ENCODE measurements around the gene TRPM5. TPM values are rescaled to one million over a fixed set of nuclear protein-coding genes. Genes with fewer than 3 reads are reported as not detected.

TRPM5 gene
- total RNA-seq, 1 experiment from 2014 or later = not detected

DNA sequence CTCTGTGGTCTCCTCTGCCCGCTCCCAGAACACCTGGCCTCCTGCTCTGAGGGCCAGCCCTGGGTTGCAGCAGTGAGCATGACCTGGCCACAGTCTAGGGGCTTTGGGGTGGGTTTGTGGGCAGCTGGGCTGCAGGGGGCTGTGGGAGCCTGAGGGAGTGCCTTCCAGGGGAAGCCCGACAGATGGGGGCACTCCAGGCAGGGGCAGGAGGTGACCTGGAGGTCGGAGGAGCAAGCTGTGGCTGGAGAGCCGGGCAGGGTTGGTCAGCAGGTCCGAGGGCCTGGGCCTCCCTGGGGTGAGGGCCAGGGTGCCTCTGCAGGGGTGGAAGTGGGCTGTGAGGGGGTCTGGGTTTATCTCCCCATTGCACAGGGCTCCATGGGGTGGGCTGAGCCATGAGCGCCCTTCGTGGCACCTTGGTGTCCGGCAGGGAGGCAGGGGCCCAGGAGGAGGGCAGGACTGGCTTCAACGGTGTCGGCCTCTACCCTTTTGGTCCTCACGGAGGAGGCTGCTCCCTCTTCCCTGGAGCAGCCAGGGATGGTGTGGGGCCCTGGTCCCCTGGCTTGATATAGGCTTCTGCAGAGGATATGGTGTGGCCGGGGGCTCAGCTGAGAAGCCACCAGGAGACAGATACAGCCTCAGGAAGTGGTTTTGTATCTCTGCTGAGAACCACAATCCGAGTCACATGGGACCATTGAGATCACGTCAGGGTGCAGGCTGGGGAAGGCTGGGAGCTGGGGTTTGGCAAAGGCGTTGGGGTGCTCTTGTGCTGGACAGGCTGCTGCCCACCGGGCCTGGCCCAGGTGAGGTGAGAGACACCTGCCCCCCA lies 22.8 kb upstream of the TRPM5 start:
- Histone ChIP-seq H3K9ac (ENCODE audit: low read length) (no peak overlapping the region), H3K79me2 (ENCODE audit: low read length) (no peaks in the 10 kb centered on the region), H3K9me3 (ENCODE audit: low read length) (no peaks in the 10 kb centered on the region), H2AFZ (ENCODE audit: low read length) (no peak overlapping the region), H3K4me2 (ENCODE audit: low read depth, low read length, poor library complexity, severe bottlenecking) (no peak overlapping the region), H3K27ac (ENCODE audit: low read length) (no peak overlapping the region), H3K36me3 (ENCODE audit: insufficient read depth, low read length) (no peaks in the 10 kb centered on the region), H3K4me1 (ENCODE audit: low read length) (no peaks in the 10 kb centered on the region), H3K9me2 (replicated peaks; ENCODE audit: insufficient read depth, low read length) (no peaks in the 10 kb centered on the region), H4K20me1 (ENCODE audit: insufficient read depth, low read depth, low read length) (no peaks in the 10 kb centered on the region), H3K27me3 (ENCODE audit: low read length) (no peaks in the 10 kb centered on the region), H3K4me3 (ENCODE audit: low read length) (no peak overlapping the region)
- DNase-seq = no peak

DNA sequence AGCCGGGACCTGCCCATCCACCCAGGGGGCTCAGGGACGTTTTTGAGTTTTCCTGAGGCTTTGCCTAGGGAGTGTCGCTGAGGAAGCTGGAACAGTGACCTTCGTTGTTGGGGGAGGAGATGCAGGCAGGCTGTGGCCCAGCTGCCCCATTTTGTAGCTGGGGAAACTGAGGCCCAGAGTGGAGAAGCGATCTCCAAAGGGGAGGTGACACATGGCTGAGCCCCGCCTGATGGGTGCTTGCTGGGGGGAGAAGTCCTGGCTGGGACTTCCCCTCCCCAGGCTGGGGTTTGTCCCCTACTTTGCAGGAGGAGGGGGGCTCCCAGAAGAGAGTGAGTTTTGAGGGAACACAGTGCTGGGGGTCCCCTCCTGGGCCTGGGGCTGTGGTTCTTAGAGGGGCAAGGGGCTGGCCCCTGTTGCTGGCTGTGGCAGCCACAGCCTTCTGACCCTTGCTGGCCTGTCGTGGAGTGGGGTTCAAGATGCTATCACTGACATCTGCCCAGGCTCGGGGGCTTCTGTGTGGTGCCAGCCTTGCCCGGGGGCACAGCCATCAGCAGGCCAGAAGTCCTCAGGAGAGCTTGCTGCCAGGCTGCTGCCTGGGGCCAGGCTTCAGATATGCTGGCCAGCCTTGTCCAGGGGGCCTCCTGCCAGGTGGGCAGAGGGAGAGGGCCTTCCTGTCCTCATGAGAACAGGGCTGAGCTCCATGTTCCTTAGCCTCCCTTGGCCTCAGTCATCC lies 21.9 kb upstream of the TRPM5 start:
- DNase-seq = no peak
- Histone ChIP-seq H3K36me3 (ENCODE audit: insufficient read depth, low read length) (no peaks in the 10 kb centered on the region), H2AFZ (ENCODE audit: low read length) (no peak overlapping the region), H3K9me3 (ENCODE audit: low read length) (no peaks in the 10 kb centered on the region), H3K4me3 (ENCODE audit: low read length) (no peak overlapping the region), H4K20me1 (ENCODE audit: insufficient read depth, low read depth, low read length) (no peaks in the 10 kb centered on the region), H3K9ac (ENCODE audit: low read length) (no peak overlapping the region), H3K79me2 (ENCODE audit: low read length) (no peaks in the 10 kb centered on the region), H3K4me2 (ENCODE audit: low read depth, low read length, poor library complexity, severe bottlenecking) (no peak overlapping the region), H3K9me2 (replicated peaks; ENCODE audit: insufficient read depth, low read length) (no peaks in the 10 kb centered on the region), H3K27me3 (ENCODE audit: low read length) (no peaks in the 10 kb centered on the region), H3K4me1 (ENCODE audit: low read length) (no peaks in the 10 kb centered on the region), H3K27ac (ENCODE audit: low read length) (no peak overlapping the region)

DNA sequence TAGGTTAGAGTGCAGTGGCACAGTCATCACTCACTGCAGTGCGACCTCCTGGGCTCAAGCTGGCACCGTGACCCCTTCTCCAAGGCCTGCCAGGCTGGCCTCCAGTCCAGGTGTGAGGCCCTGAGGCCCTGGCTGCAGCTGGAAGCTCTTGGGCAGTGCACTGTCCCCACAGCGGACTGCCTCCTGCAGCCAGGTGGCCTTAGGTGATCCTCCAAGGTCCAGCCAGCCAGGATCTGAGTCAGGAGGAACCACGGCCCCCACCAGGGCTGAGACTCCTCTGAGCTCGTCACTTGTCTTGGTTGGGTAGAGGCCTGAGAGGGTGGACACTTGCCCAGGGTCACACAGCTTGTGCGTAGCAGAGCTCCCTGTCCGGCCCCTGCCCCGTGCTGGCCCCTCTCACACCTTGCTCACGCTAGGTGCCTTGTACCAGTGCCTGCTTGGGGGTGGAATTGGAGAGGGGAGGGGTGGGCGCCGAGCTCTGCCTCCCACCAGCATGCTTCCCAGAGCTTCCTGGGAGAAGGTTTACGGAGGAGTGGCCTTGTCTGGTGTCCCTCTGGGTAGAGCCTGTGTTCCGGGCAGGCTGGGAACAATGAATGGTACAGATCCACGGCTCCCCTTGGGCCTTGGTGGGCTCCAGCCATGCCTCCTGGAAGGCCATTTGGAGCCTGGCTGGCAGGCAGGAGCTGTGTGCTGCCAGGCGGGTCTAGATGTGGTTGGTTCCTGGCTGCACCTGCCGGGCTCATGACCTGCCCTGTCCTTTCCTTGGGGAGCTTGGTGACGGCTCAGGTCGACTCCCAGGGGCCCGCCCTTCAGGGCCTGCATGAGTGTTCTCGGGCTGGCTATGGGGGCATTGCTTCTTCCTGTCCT lies 21.1 kb upstream of the TRPM5 start:
- H3K4me1 ChIP-seq (ENCODE audit: low read length) = peaks cover 4% of the 10 kb centered on the region
- H3K27me3 ChIP-seq (ENCODE audit: low read length) = no peaks in the 10 kb centered on the region
- no peaks in the 10 kb centered on the region for H4K20me1 ChIP-seq (ENCODE audit: insufficient read depth, low read depth, low read length)
- DNase-seq = no peak
- no peak overlapping the region for H3K27ac ChIP-seq (ENCODE audit: low read length)
- H3K9me2 ChIP-seq (replicated peaks; ENCODE audit: insufficient read depth, low read length) = no peaks in the 10 kb centered on the region
- no peak overlapping the region for H2AFZ ChIP-seq (ENCODE audit: low read length)
- H3K4me3 ChIP-seq (ENCODE audit: low read length) = no peak overlapping the region
- H3K4me2 ChIP-seq (ENCODE audit: low read depth, low read length, poor library complexity, severe bottlenecking) = no peak overlapping the region
- H3K79me2 ChIP-seq (ENCODE audit: low read length) = no peaks in the 10 kb centered on the region
- no peak overlapping the region for H3K9ac ChIP-seq (ENCODE audit: low read length)
- no peaks in the 10 kb centered on the region for H3K36me3 ChIP-seq (ENCODE audit: insufficient read depth, low read length)
- H3K9me3 ChIP-seq (ENCODE audit: low read length) = no peaks in the 10 kb centered on the region

- no peak overlapping the region for H3K4me3 ChIP-seq (ENCODE audit: low read length)
- H3K36me3 ChIP-seq (ENCODE audit: insufficient read depth, low read length) = no peaks in the 10 kb centered on the region
- H3K4me2 ChIP-seq (ENCODE audit: low read depth, low read length, poor library complexity, severe bottlenecking) = no peak overlapping the region
- no peak for DNase-seq
- H2AFZ ChIP-seq (ENCODE audit: low read length) = no peak overlapping the region
- H3K79me2 ChIP-seq (ENCODE audit: low read length) = no peaks in the 10 kb centered on the region
- no peak overlapping the region for H3K9ac ChIP-seq (ENCODE audit: low read length)
- H4K20me1 ChIP-seq (ENCODE audit: insufficient read depth, low read depth, low read length) = no peaks in the 10 kb centered on the region
- no peaks in the 10 kb centered on the region for H3K9me3 ChIP-seq (ENCODE audit: low read length)
- no peaks in the 10 kb centered on the region for H3K27me3 ChIP-seq (ENCODE audit: low read length)
- no peak overlapping the region for H3K27ac ChIP-seq (ENCODE audit: low read length)
- H3K9me2 ChIP-seq (replicated peaks; ENCODE audit: insufficient read depth, low read length) = no peaks in the 10 kb centered on the region
- H3K4me1 ChIP-seq (ENCODE audit: low read length) = peaks cover 6% of the 10 kb centered on the region
Measured at GRCh38 chr11:2464451-2465165, 20.3 kb upstream of the TRPM5 start.

GRCh38 chr11:2463766-2464277 lies 19.5 kb upstream of the TRPM5 start:
- H3K4me3 ChIP-seq (ENCODE audit: low read length) = no peak overlapping the region
- no peaks in the 10 kb centered on the region for H3K79me2 ChIP-seq (ENCODE audit: low read length)
- no peaks in the 10 kb centered on the region for H3K36me3 ChIP-seq (ENCODE audit: insufficient read depth, low read length)
- peaks cover 6% of the 10 kb centered on the region for H3K4me1 ChIP-seq (ENCODE audit: low read length)
- H3K9me3 ChIP-seq (ENCODE audit: low read length) = no peaks in the 10 kb centered on the region
- DNase-seq = no peak
- H3K27me3 ChIP-seq (ENCODE audit: low read length) = no peaks in the 10 kb centered on the region
- no peaks in the 10 kb centered on the region for H4K20me1 ChIP-seq (ENCODE audit: insufficient read depth, low read depth, low read length)
- no peaks in the 10 kb centered on the region for H3K9me2 ChIP-seq (replicated peaks; ENCODE audit: insufficient read depth, low read length)
- no peak overlapping the region for H2AFZ ChIP-seq (ENCODE audit: low read length)
- no peak overlapping the region for H3K9ac ChIP-seq (ENCODE audit: low read length)
- no peak overlapping the region for H3K4me2 ChIP-seq (ENCODE audit: low read depth, low read length, poor library complexity, severe bottlenecking)
- no peak overlapping the region for H3K27ac ChIP-seq (ENCODE audit: low read length)

DNA sequence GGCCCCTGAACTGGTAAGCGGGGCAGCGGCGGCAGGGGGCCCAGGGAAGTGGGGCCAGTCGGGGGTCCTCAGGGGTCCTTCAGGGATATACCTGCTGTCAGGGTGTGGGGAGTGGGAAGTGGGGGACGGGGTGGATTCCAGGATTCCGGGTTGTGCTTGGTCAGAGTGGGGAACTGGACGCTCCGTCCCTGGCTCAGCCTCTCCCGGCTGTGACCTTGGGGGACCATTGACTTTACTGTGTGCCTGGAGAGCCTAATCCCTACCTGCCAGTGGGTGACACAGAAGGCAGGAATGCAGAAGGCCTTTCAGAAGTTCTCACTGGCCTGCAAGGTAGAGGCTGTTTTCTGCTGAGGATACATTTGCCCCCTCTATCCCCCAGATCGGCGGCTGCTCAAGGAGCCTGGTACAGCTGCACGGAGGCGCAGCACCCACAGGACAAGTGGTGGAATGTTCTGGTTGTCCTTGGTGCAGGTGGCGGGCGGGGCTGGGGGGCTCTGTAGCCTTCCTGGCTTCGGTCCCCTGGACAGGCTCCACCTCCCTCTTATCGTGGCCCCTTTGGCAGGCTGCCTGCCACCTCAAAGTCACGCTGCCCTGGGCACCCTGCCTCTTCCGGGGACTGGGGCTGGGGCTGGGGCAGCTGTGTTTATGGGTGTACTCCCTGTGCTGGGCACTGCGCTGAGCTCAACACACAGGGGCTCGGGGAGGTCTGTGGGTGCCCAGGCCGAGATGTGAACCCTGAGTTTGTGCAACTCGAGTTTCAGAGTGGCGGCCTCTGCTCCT lies 18.9 kb upstream of the TRPM5 start:
- Histone ChIP-seq H3K9me3 (ENCODE audit: low read length) (no peaks in the 10 kb centered on the region), H3K4me2 (ENCODE audit: low read depth, low read length, poor library complexity, severe bottlenecking) (no peak overlapping the region), H3K27ac (ENCODE audit: low read length) (no peak overlapping the region), H3K79me2 (ENCODE audit: low read length) (no peaks in the 10 kb centered on the region), H3K4me3 (ENCODE audit: low read length) (no peak overlapping the region), H3K4me1 (ENCODE audit: low read length) (peaks cover 6% of the 10 kb centered on the region), H4K20me1 (ENCODE audit: insufficient read depth, low read depth, low read length) (no peaks in the 10 kb centered on the region), H3K9me2 (replicated peaks; ENCODE audit: insufficient read depth, low read length) (no peaks in the 10 kb centered on the region), H3K9ac (ENCODE audit: low read length) (no peak overlapping the region), H3K36me3 (ENCODE audit: insufficient read depth, low read length) (no peaks in the 10 kb centered on the region), H3K27me3 (ENCODE audit: low read length) (no peaks in the 10 kb centered on the region), H2AFZ (ENCODE audit: low read length) (no peak overlapping the region)
- no peak for DNase-seq

DNA sequence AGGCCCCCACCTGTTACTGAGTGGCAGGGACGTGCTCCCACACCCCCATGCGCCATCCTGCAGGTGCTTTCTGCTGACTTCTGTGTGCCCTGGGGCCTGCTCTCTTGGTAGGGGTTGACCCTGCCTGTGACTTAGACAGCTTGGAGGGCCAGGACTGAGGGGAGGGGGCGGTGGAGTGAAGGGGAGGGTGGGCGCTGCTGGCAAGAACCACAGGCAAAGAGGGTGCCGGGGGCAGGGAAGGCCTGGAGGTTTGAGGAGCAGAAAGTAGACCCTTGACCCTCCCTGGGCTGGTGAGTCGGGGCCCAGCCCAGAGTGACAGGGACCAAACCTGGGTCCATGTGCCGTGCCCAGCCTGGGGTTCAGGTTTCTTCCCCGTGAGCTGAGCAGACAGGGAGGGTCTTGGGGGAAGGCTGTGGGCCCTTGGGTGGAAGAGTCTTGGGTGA lies 18.2 kb upstream of the TRPM5 start:
- no peak overlapping the region for H3K4me2 ChIP-seq (ENCODE audit: low read depth, low read length, poor library complexity, severe bottlenecking)

More for the DNA sequence above, 18.2 kb upstream of the TRPM5 start:
- DNase-seq = no peak
- Histone ChIP-seq H3K4me1 (ENCODE audit: low read length) (peaks cover 6% of the 10 kb centered on the region), H3K9ac (ENCODE audit: low read length) (no peak overlapping the region), H3K27me3 (ENCODE audit: low read length) (no peaks in the 10 kb centered on the region), H4K20me1 (ENCODE audit: insufficient read depth, low read depth, low read length) (no peaks in the 10 kb centered on the region), H3K27ac (ENCODE audit: low read length) (no peak overlapping the region), H3K4me3 (ENCODE audit: low read length) (no peak overlapping the region), H2AFZ (ENCODE audit: low read length) (no peak overlapping the region), H3K9me3 (ENCODE audit: low read length) (no peaks in the 10 kb centered on the region), H3K79me2 (ENCODE audit: low read length) (no peaks in the 10 kb centered on the region), H3K9me2 (replicated peaks; ENCODE audit: insufficient read depth, low read length) (no peaks in the 10 kb centered on the region), H3K36me3 (ENCODE audit: insufficient read depth, low read length) (no peaks in the 10 kb centered on the region)

Measured in Karpas-422 (cell line).